Spinal cord (tissue), 10 donors: ENCODE data around the gene CCAR1. TPM values are rescaled to one million over a fixed set of nuclear protein-coding genes. Genes with fewer than 3 reads are reported as not detected.
"Not testable (repeated sequence)": the region's sequence is repeated elsewhere in the genome, so short reads cannot be mapped to it uniquely, and the experiment has no call there.

ENCODE experiments used
- DNase-seq, 6 donors: peaks; one replicate each; pipeline versions ENCODE4 v3.0.0 to v3.0.0-alpha.2; 2013 to 2015; ENCODE audit warnings: low spot score in 6 of 6, low read depth in 4 of 6
- H3K27ac ChIP-seq: one replicate; pipeline ENCODE4 v1.5.1; 2013; ENCODE audit warnings: low read depth, low read length, control low read depth
- H3K27me3 ChIP-seq: one replicate; pipeline ENCODE4 v1.6.1; 2013; ENCODE audit warnings: low read length; ENCODE audit not compliant: control insufficient read depth, insufficient read depth
- H3K36me3 ChIP-seq: one replicate; pipeline ENCODE4 v1.6.1; 2013; ENCODE audit warnings: low read length; ENCODE audit not compliant: control insufficient read depth, insufficient read depth
- H3K4me1 ChIP-seq: one replicate; pipeline ENCODE4 v1.6.1; 2013; ENCODE audit warnings: low read length; ENCODE audit not compliant: control insufficient read depth, insufficient read depth
- H3K4me3 ChIP-seq: one replicate; pipeline ENCODE4 v1.5.1; 2013; ENCODE audit warnings: low read depth, low read length, control low read depth
- H3K9me3 ChIP-seq: one replicate; pipeline ENCODE4 v1.6.1; 2013; ENCODE audit warnings: low read length; ENCODE audit not compliant: control insufficient read depth, insufficient read depth
- WGBS: methylation state at CpG from one replicate; pipeline ENCODE4 v1.1.5; 2013; ENCODE audit warnings: missing lambda C conversion rate; ENCODE audit not compliant: insufficient coverage; 5-methylcytosine and 5-hydroxymethylcytosine counted together
- polyA plus RNA-seq, 2 donors: library from polyadenylated mRNA; unstranded; fragments of 120-200 nt; gene quantifications; one replicate each; pipeline ENCODE4 v1.2.1, GENCODE V29; 2013; ENCODE audit not compliant: insufficient read length in 2 of 2
- total RNA-seq, 2 donors: library from RNA; depleted of rRNA in 1 of 2; stranded (reverse); fragments of 120-200 nt in 1 of 2; fragments of >200 nt in 1 of 2; gene quantifications; one replicate each; pipeline versions ENCODE4 v1.2.3 to v1.2.4, GENCODE V29; 2013 to 2014
- donor health status: healthy.

Gene CCAR1
- total and polyA plus RNA-seq, 4 donors: 31.2 to 110 (median 76.2) TPM

DNA sequence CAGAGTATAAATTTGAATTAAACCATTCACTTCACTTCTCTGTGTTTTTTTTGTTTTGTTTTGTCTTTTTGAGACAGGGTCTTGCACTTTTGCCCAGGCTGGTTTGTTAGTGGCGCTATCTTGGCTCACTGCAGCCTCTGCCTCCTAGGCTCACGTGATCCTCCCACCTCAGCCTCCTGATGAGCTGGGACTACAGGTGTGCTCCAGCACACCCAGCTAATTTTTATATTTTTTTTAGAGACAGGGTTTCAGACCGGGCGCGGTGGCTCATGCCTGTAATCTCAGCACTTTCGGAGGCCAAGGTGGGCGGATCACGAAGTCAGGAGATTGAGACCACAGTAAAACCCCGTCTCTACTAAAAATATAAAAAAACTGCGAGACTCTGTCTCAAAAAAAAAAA, 69.4 kb downstream of the CCAR1 start:
- peaks cover 60% of the 10 kb centered on the region for H3K36me3 ChIP-seq
- WGBS: 100% methylated on average over 6 of the region's 10 CpGs

DNA sequence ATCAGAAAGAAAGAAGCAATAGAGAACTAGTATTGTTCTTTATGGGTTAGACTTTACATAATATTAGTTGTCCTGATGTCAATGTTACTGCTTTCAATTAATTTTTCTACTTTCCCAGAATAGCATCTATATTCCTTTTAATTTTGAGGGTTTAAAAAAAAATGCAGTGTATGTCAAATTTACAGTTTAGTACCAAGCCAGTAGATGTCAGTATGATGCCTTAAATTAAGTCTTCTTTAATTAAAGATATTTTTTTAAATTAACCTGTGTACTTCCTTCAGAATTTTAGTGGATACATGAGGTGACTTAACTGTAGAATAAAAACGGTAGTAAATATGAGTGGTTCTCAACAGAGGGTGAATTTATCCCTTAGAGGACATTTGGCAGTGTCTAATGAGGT, 71.1 kb downstream of the CCAR1 start:
- no peaks in the 10 kb centered on the region for H3K9me3 ChIP-seq
- H3K27me3 ChIP-seq: no peaks in the 10 kb centered on the region
- DNase-seq: peak in 3 of 6 donors; percentile 2 to 42 (median 4)
- H3K27ac ChIP-seq: no peak overlapping the region
- no peak overlapping the region for H3K4me3 ChIP-seq
- H3K36me3 ChIP-seq: peaks cover 61% of the 10 kb centered on the region
- WGBS: 83% methylated on average over 1 of the region's 1 CpG
- no peaks in the 10 kb centered on the region for H3K4me1 ChIP-seq

More for the DNA sequence above, 69.4 kb downstream of the CCAR1 start:
- no peak overlapping the region for H3K27ac ChIP-seq
- H3K4me3 ChIP-seq: no peak overlapping the region
- no peak for DNase-seq
- no peaks in the 10 kb centered on the region for H3K27me3 ChIP-seq
- no peaks in the 10 kb centered on the region for H3K4me1 ChIP-seq
- H3K9me3 ChIP-seq: no peaks in the 10 kb centered on the region

DNA sequence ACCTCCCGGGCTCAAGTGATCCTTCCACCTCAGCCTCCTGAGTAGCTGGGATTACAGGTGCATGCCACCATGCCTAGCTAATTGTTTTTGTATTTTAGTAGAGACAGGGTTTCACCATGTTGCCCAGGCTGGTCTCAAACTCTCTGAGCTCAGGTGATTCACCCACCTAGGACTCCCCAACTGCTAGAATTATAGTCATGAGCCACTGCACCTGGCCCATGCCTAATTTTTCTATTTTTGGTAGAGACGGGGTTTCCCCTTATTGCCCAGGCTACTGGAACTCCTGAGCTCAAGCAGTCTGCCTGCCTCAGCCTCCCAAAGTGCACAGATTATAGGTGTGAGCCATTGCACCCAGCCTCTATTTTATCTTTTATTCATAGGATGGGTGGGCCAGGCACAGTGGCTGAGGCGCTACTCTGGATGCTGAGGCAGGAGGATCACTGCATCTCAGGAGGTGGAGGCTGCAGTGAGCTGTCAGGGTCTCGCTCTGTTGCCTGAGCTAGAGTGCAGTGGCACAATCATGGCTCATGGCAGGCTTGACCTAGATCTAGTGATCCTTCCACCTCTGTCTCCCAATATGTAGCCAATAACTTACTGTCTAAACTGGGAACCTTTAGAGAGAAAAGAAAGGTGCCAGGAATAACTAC, 75.0 kb downstream of the CCAR1 start:
- H3K9me3 ChIP-seq: no peaks in the 10 kb centered on the region
- no peaks in the 10 kb centered on the region for H3K27me3 ChIP-seq
- no peaks in the 10 kb centered on the region for H3K4me1 ChIP-seq
- no peak for DNase-seq
- H3K4me3 ChIP-seq: no peak overlapping the region
- H3K27ac ChIP-seq: no peak overlapping the region
- H3K36me3 ChIP-seq: peaks cover 37% of the 10 kb centered on the region
- 92% methylated on average over 2 of the region's 4 CpGs for WGBS

DNA sequence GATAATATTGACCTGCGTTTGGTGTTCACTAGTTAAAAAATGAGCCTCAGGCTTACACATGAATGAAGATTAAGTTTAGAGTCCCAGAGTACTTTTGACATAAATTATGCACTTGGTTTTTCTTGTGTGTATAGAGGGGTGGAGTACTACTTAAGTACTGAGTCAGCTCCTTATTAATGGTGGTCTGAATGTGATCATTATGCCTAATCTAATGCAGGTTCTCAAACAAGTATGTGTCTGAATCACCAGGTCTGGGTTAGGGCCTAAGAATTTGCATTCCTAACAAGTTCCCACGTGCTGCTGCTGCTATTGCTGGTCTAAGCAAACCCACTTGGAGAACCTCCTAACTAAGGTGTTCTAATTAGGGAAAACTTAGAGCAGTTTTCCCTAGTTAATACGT, 75.6 kb downstream of the CCAR1 start:
- WGBS: 98% methylated on average over 3 of the region's 3 CpGs

DNA sequence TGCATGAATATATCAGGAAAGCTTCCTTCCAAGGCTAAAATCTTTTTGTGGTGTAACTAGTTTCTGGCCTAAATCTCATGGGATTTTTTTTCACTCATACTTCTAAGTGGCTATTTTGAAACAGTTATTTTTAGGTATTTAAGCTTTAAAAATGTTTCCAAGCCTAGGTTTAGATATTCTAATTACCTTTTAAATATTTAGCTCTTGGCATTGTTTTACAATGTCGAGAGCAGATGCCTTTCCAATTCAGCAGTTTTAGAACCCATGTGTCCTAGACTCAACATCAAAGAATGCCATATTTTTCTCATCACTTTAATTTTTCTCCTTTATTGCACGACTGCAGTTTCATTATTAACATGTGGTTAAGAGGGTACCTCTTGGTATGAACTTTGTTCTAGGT, 79.2 kb downstream of the CCAR1 start:
- H3K4me3 ChIP-seq: no peak overlapping the region
- H3K4me1 ChIP-seq: no peaks in the 10 kb centered on the region
- H3K27me3 ChIP-seq: no peaks in the 10 kb centered on the region
- peaks cover 16% of the 10 kb centered on the region for H3K36me3 ChIP-seq
- DNase-seq: no peak
- WGBS: 50% methylated on average over 1 of the region's 2 CpGs
- no peak overlapping the region for H3K27ac ChIP-seq
- no peaks in the 10 kb centered on the region for H3K9me3 ChIP-seq

More for the DNA sequence above, 75.6 kb downstream of the CCAR1 start:
- no peak for DNase-seq
- H3K27ac ChIP-seq: no peak overlapping the region
- peaks cover 37% of the 10 kb centered on the region for H3K36me3 ChIP-seq
- no peaks in the 10 kb centered on the region for H3K27me3 ChIP-seq
- no peaks in the 10 kb centered on the region for H3K4me1 ChIP-seq
- H3K4me3 ChIP-seq: no peak overlapping the region
- H3K9me3 ChIP-seq: no peaks in the 10 kb centered on the region

DNA sequence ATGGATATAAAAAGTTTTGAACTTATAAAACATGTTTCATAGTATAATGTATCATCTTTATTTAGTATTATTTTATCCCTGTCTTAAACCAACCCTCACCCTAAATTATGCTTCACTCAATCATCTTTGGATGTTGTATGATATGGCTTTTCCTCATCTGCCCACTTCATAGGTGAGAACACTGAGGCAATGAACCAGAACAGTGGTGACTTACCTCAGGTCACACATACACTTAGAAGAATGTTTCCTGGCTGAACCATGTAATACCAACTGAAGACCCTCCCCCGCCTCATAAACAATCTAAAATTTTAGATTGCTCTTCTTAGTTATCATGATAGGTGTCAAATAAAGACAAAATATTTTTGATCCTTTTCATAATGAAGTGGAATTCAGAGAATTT, 83.7 kb downstream of the CCAR1 start:
- Histone ChIP-seq H3K27ac (no peak overlapping the region), H3K27me3 (no peaks in the 10 kb centered on the region), H3K4me3 (no peak overlapping the region), H3K4me1 (no peaks in the 10 kb centered on the region), H3K9me3 (no peaks in the 10 kb centered on the region), H3K36me3 (no peaks in the 10 kb centered on the region)
- DNase-seq: no peak
- no CpG with 5 or more reads among the region's 1 CpG for WGBS

DNA sequence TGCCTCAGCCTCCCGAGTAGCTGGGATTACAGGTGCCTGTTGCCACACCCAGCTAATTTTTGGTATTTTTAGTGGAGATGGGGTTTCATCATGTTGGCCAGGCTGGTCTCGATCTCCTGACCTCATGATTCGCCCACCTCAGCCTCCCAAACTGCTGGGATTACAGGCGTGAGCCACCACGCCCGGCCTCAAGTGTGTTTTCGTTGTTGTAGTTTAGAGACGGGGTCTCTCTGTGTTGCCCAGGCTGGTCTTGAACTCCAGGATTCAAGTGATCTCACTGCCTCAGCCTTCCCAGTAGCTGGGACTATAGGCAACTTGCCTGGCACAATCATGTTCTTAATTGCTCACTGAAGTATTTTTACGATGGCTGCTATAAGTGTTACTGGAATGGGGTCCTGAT, 89.8 kb downstream of the CCAR1 start:
- H3K27ac ChIP-seq, H3K9me3 ChIP-seq, H3K4me3 ChIP-seq, H3K36me3 ChIP-seq, DNase-seq, H3K27me3 ChIP-seq, H3K4me1 ChIP-seq: not testable (repeated sequence)
- 92% methylated on average over 9 of the region's 9 CpGs for WGBS

DNA sequence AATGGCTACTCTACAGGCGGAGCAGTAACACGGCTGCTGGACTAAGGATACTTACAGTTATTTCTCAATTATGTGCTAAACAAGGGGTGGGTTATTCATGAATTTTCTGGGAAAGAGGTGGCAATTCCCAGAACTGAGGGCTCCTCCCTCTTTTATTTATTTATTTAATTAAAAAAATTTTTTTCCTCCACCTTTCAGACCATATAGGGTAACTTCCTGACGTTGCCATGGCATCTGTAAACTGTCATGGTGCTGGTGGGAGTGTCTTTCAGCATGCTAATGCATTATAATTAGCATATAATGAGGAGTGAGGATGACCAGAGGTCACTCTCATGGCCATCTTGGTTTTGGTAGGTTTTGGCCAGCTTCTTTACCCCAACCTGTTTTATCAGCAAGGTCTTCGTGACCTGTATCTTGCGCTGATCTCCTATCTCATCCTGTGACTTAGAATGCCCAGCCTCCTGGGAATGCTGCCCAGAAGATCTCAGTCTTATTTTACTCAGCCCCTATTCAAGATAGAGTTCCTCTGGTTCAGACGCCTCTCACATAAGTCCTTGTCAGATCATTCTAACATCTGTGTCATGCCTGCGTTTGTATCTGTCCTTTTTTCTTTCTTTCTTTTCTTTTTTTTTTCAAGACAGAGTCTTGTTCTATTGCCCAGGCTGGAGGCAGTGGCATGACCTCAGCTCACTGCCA, 90.4 kb downstream of the CCAR1 start:
- WGBS: 56% methylated on average over 4 of the region's 7 CpGs
- peaks cover 3% of the 10 kb centered on the region for H3K4me1 ChIP-seq
- H3K36me3 ChIP-seq: no peaks in the 10 kb centered on the region
- no peak overlapping the region for H3K27ac ChIP-seq
- DNase-seq: peak in 1 of 6 donors; percentile 7
- no peaks in the 10 kb centered on the region for H3K9me3 ChIP-seq
- H3K27me3 ChIP-seq: no peaks in the 10 kb centered on the region
- no peak overlapping the region for H3K4me3 ChIP-seq

DNA sequence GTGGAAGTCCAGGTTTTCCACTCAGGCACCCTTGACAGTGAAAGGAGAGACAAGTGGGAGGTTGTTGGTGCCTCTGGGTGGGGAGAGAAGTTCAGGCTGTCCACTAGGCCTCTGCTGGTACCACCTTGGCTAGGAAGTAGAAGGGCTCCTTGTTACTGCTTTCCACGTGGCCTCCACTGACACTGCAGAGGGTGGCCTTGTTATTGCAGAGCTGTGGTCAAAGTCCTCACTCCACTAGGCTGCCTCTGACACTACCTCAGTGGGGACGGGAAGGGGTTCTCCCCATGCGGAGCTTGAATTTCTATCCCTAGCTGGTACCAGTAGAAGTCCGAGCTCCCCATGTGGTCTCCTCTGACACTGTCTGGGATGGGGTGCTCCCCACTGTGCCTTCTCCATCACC, 91.4 kb downstream of the CCAR1 start:
- WGBS: 71% methylated on average over 4 of the region's 4 CpGs
- no peak overlapping the region for H3K27ac ChIP-seq
- H3K27me3 ChIP-seq: no peaks in the 10 kb centered on the region
- no peak overlapping the region for H3K4me3 ChIP-seq
- no peak for DNase-seq
- peaks cover 3% of the 10 kb centered on the region for H3K4me1 ChIP-seq
- H3K36me3 ChIP-seq: no peaks in the 10 kb centered on the region
- no peaks in the 10 kb centered on the region for H3K9me3 ChIP-seq

DNA sequence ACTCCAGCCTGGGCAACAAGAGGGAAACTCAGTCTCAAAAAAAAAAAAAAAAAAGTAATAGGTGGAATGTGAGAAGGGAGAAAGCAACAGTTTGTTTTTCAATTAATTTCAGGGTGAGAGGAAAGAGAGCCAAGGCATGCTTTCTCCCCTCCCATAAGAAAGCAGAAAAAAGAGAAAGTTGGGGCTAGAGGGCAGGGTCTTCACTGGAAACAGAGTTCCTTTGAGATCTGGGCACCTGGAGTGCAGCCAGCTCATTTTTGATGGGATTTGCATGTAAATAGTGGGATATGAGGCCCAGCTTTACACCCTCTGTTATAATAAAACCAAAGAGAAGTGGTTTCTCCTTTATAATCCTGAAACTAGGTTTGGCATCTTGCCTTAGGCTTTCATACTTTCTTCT, 92.5 kb downstream of the CCAR1 start:
- Histone ChIP-seq H3K27me3 (no peaks in the 10 kb centered on the region), H3K27ac (peak overlapping the region; percentile 25), H3K9me3 (no peaks in the 10 kb centered on the region), H3K36me3 (no peaks in the 10 kb centered on the region), H3K4me3 (no peak overlapping the region), H3K4me1 (peaks cover 3% of the 10 kb centered on the region)
- DNase-seq: peak in 2 of 6 donors; percentile 63 to 79
